SK-N-SH treated with all-trans-retinoic acid at 6 μM for 48 hours (cell line): Measurements from ENCODE around the gene CUL5.

ENCODE experiments used
- ATAC-seq: fragments of 200-7000 bp; cut with Tn5 transposase; 3 replicates; pipeline ENCODE4 v1.9.1; 2020; ENCODE audit warnings: mild to moderate bottlenecking, moderate library complexity
- ARNTL ChIP-seq: fragments of 450-650 bp; formaldehyde crosslinking; IDR thresholded peaks from 2 replicates; pipeline ENCODE4 v1.5.0; 2020; ENCODE audit warnings: low read depth, mild to moderate bottlenecking, moderate library complexity, borderline replicate concordance
- BACH2 ChIP-seq: fragments of 250-450 bp; sonication (Bioruptor Pico); IDR thresholded peaks from 2 replicates; pipeline ENCODE4 v1.9.0; 2021; ENCODE audit warnings: mild to moderate bottlenecking, borderline replicate concordance
- CREB5 ChIP-seq: fragments of 250-450 bp; sonication (Bioruptor Pico); IDR thresholded peaks from 2 replicates; pipeline ENCODE4 v1.5.1; 2020; ENCODE audit warnings: low read depth, mild to moderate bottlenecking, moderate library complexity
- CSDC2 ChIP-seq: fragments of 250-450 bp; sonication (Bioruptor Pico); IDR thresholded peaks from 2 replicates; pipeline ENCODE4 v1.5.0; 2020; ENCODE audit warnings: mild to moderate bottlenecking, moderate library complexity
- CSRNP3 ChIP-seq: fragments of 250-450 bp; sonication (Bioruptor Pico); IDR thresholded peaks from 2 replicates; pipeline ENCODE4 v1.5.1; 2021; ENCODE audit warnings: mild to moderate bottlenecking, moderate library complexity
- ESRRG ChIP-seq: fragments of 250-450 bp; sonication (Bioruptor Pico); IDR thresholded peaks from 2 replicates; pipeline ENCODE4 v1.6.1; 2021; ENCODE audit warnings: mild to moderate bottlenecking
- GLIS3 ChIP-seq: fragments of 250-450 bp; sonication (Bioruptor Pico); IDR thresholded peaks from 2 replicates; pipeline ENCODE4 v1.5.0; 2020; ENCODE audit warnings: mild to moderate bottlenecking, moderate library complexity
- ISL1 ChIP-seq: fragments of 250-450 bp; sonication (Bioruptor Pico); IDR thresholded peaks from 2 replicates; pipeline ENCODE4 v2.1.2; 2022; ENCODE audit warnings: mild to moderate bottlenecking, moderate library complexity
- OSR1 ChIP-seq: fragments of 250-450 bp; sonication (Bioruptor Pico); IDR thresholded peaks from 2 replicates; pipeline ENCODE4 v1.8.0; 2022; ENCODE audit warnings: moderate library complexity, mild to moderate bottlenecking, inconsistent platforms
- PATZ1 ChIP-seq: fragments of 250-450 bp; sonication (Bioruptor Pico); IDR thresholded peaks from 2 replicates; pipeline ENCODE4 v1.8.0; 2020; ENCODE audit warnings: mild to moderate bottlenecking, moderate library complexity, borderline replicate concordance
- POU6F1 ChIP-seq: fragments of 250-450 bp; sonication (Bioruptor Pico); IDR thresholded peaks from 2 replicates; pipeline ENCODE4 v1.8.0; 2021; ENCODE audit warnings: low read depth, mild to moderate bottlenecking, moderate library complexity, borderline replicate concordance
- PPARA ChIP-seq: fragments of 250-450 bp; sonication (Bioruptor Pico); IDR thresholded peaks from 2 replicates; pipeline ENCODE4 v1.5.0; 2020; ENCODE audit warnings: mild to moderate bottlenecking, borderline replicate concordance
- RARB ChIP-seq: fragments of 250-450 bp; sonication (Bioruptor Pico); IDR thresholded peaks from 2 replicates; pipeline ENCODE4 v1.8.0; 2021; ENCODE audit warnings: mild to moderate bottlenecking, moderate library complexity
- SNAI2 ChIP-seq: fragments of 250-450 bp; sonication (Bioruptor Pico); IDR thresholded peaks from 2 replicates; pipeline ENCODE4 v1.5.0; 2020; ENCODE audit warnings: mild to moderate bottlenecking, moderate library complexity
- TCF4 ChIP-seq: fragments of 250-450 bp; sonication (Bioruptor Pico); IDR thresholded peaks from 2 replicates; pipeline ENCODE4 v1.8.0; 2021; ENCODE audit warnings: mild to moderate bottlenecking, moderate library complexity, borderline replicate concordance
- TOX ChIP-seq: fragments of 250-450 bp; sonication (Bioruptor Pico); IDR thresholded peaks from 2 replicates; pipeline ENCODE4 v1.8.0; 2021; ENCODE audit warnings: mild to moderate bottlenecking, moderate library complexity, borderline replicate concordance
- ZC3H10 ChIP-seq: fragments of 250-450 bp; sonication (Bioruptor Pico); IDR thresholded peaks from 2 replicates; pipeline ENCODE4 v1.5.1; 2021; ENCODE audit warnings: mild to moderate bottlenecking, moderate library complexity
- ZFP3 ChIP-seq: fragments of 250-450 bp; sonication (Bioruptor Pico); IDR thresholded peaks from 2 replicates; pipeline ENCODE4 v1.5.0; 2020; ENCODE audit warnings: mild to moderate bottlenecking, moderate library complexity
- ZNF565 ChIP-seq: fragments of 450-650 bp; formaldehyde crosslinking; conservative IDR thresholded peaks from 2 replicates; pipeline ENCODE4 v1.5.0; 2020; ENCODE audit warnings: low read depth, mild to moderate bottlenecking, moderate library complexity
- ZNF8 ChIP-seq: fragments of 450-650 bp; formaldehyde crosslinking; IDR thresholded peaks from 2 replicates; pipeline ENCODE4 v1.5.0; 2020; ENCODE audit warnings: mild to moderate bottlenecking, moderate library complexity

The CUL5 gene

GRCh38 chr11:108048269-108048668, 39.6 kb downstream of the CUL5 start (continued):
- no peak for TF ChIP-seq PATZ1
- TF ChIP-seq CSDC2 (CRISPR knock-in tag) = no peak
- TF ChIP-seq ZFP3 (CRISPR knock-in tag) = no peak
- TF ChIP-seq CSRNP3 = no peak
- TF ChIP-seq BACH2 (CRISPR knock-in tag) = no peak

- no peak for TF ChIP-seq ARNTL (CRISPR knock-in tag)
- no peak for TF ChIP-seq ZNF565
- TF ChIP-seq ZNF8 (CRISPR knock-in tag) = no peak
- no peak for TF ChIP-seq ESRRG (CRISPR knock-in tag)
- TF ChIP-seq ISL1 = no peak
- TF ChIP-seq ZC3H10 = no peak
- no peak for TF ChIP-seq OSR1
- no peak for TF ChIP-seq POU6F1 (CRISPR knock-in tag)
- TF ChIP-seq PPARA = no peak
- no peak for TF ChIP-seq TOX (CRISPR knock-in tag)
- TF ChIP-seq TCF4 = no peak
- TF ChIP-seq RARB (CRISPR knock-in tag) = no peak
- TF ChIP-seq ZFP3 (CRISPR knock-in tag) = no peak
- no peak for TF ChIP-seq SNAI2 (CRISPR knock-in tag)
- TF ChIP-seq PATZ1 = no peak
- TF ChIP-seq CSDC2 (CRISPR knock-in tag) = no peak
- no peak for TF ChIP-seq GLIS3
- TF ChIP-seq CSRNP3 = no peak
- no peak for TF ChIP-seq CREB5 (CRISPR knock-in tag)
These were observed 53.6 kb downstream of the CUL5 start for GRCh38 chr11:108062336-108062735.

GRCh38 chr11:108063410-108063809, 54.7 kb downstream of the CUL5 start:
- no peak for ATAC-seq
- TF ChIP-seq POU6F1 (CRISPR knock-in tag) = no peak
- no peak for TF ChIP-seq ZNF8 (CRISPR knock-in tag)
- TF ChIP-seq, all 23 proteins: peak for 0

More at GRCh38 chr11:108062336-108062735, 53.6 kb downstream of the CUL5 start:
- ATAC-seq = no peak
